ENCODE results near the gene SH3GL2. TPM values are rescaled to one million over a fixed set of nuclear protein-coding genes. Genes with fewer than 3 reads are reported as not detected.

The SH3GL2 gene
- total and polyA plus RNA-seq, 8 donors: 0.47 to 17.3 (median 1.7) TPM

- 54 to 67% methylated on average over 4 of the region's 4 CpGs for WGBS, 2 donors
- TF ChIP-seq CTCF (IDR thresholded peaks at IDR 0.05): no peak
- Histone ChIP-seq H3K9me3 (no peaks in the 10 kb centered on the region), H3K36me3 (no peaks in the 10 kb centered on the region), H3K4me3 (no peak overlapping the region), H3K27me3 (no peaks in the 10 kb centered on the region), H3K27ac (no peak overlapping the region), H3K4me1 (no peaks in the 10 kb centered on the region)
- intact Hi-C loops (cut with DNase I): no loop called here
- ATAC-seq (no peak), FAIRE-seq (no peak), DNase-seq (no peak)
Measured at GRCh38 chr9:17751486-17751885, 172.6 kb downstream of the SH3GL2 start.

- no peaks in the 10 kb centered on the region for H3K4me1 ChIP-seq
- FAIRE-seq (no peak), ATAC-seq (no peak), DNase-seq (no peak)
- no peak for TF ChIP-seq CTCF (IDR thresholded peaks at IDR 0.05)
- H3K36me3 ChIP-seq: no peaks in the 10 kb centered on the region
- intact Hi-C loops (cut with DNase I): no loop called here
- WGBS, 2 donors: 33 to 49% methylated on average over 3 of the region's 3 CpGs
- no peaks in the 10 kb centered on the region for H3K27me3 ChIP-seq
- no peaks in the 10 kb centered on the region for H3K9me3 ChIP-seq
- H3K4me3 ChIP-seq: no peak overlapping the region
- no peak overlapping the region for H3K27ac ChIP-seq
Measured at GRCh38 chr9:17752021-17752420, 173.2 kb downstream of the SH3GL2 start.

GRCh38 chr9:17757816-17758215 is 178.9 kb downstream of the SH3GL2 start:
- FAIRE-seq (no peak), DNase-seq (no peak), ATAC-seq (no peak)
- Histone ChIP-seq H3K27me3 (no peaks in the 10 kb centered on the region), H3K36me3 (no peaks in the 10 kb centered on the region), H3K4me1 (no peaks in the 10 kb centered on the region), H3K4me3 (no peak overlapping the region), H3K27ac (no peak overlapping the region), H3K9me3 (no peaks in the 10 kb centered on the region)
- TF ChIP-seq CTCF (IDR thresholded peaks at IDR 0.05): no peak
- intact Hi-C loops (cut with DNase I): no loop called here
- 81 to 96% methylated on average over 2 of the region's 2 CpGs for WGBS, 2 donors

- no peak for FAIRE-seq
- 94 to 95% methylated on average over 2 of the region's 2 CpGs for WGBS, 2 donors
- no peak overlapping the region for H3K4me3 ChIP-seq
- no peaks in the 10 kb centered on the region for H3K27me3 ChIP-seq
- DNase-seq: no peak
- no peak for ATAC-seq
- intact Hi-C loops (cut with DNase I): no loop called here
- H3K27ac ChIP-seq: no peak overlapping the region
- H3K4me1 ChIP-seq: no peaks in the 10 kb centered on the region
- H3K9me3 ChIP-seq: no peaks in the 10 kb centered on the region
- TF ChIP-seq CTCF (IDR thresholded peaks at IDR 0.05): no peak
- H3K36me3 ChIP-seq: no peaks in the 10 kb centered on the region
Measured at GRCh38 chr9:17760250-17760649, 181.4 kb downstream of the SH3GL2 start.

- Histone ChIP-seq H3K4me3 (no peak overlapping the region), H3K36me3 (no peaks in the 10 kb centered on the region), H3K4me1 (no peaks in the 10 kb centered on the region), H3K27me3 (no peaks in the 10 kb centered on the region), H3K9me3 (no peaks in the 10 kb centered on the region), H3K27ac (no peak overlapping the region)
- ATAC-seq: no peak
- intact Hi-C loops (cut with DNase I): no loop called here
- DNase-seq: no peak
- 40 to 47% methylated on average over 6 of the region's 6 CpGs for WGBS, 2 donors
- FAIRE-seq: no peak
- no peak for TF ChIP-seq CTCF (IDR thresholded peaks at IDR 0.05)
Measured at GRCh38 chr9:17761984-17762676, 183.3 kb downstream of the SH3GL2 start.
